HepG2 (cell line): ENCODE measurements around the gene CASP4. TPM values are rescaled to one million over a fixed set of nuclear protein-coding genes. Genes with fewer than 3 reads are reported as not detected.

Experiments used
- ARID4A ChIP-seq: sonication (generic); formaldehyde crosslinking; IDR thresholded peaks from 2 replicates; pipeline ENCODE4 v1.5.0; 2020; ENCODE audit warnings: mild to moderate bottlenecking, missing genetic modification reagents, borderline replicate concordance
- EHMT2 ChIP-seq: fragments of 200-600 bp; sonication (generic); IDR thresholded peaks from 2 replicates; pipeline ENCODE4 v1.7.0; 2017; ENCODE audit warnings: antibody characterized with exemption, low read depth, low read length, borderline replicate concordance
- GATAD2A ChIP-seq: IDR thresholded peaks from 2 replicates; pipeline ENCODE4 v1.6.1; 2016
- NCOA2 ChIP-seq: sonication (generic); formaldehyde crosslinking; IDR thresholded peaks from 2 replicates; pipeline ENCODE4 v1.8.0; 2022; ENCODE audit warnings: inconsistent platforms
- PRDM10 ChIP-seq: sonication (generic); formaldehyde crosslinking; IDR thresholded peaks from 2 replicates; pipeline ENCODE4 v1.4.0; 2020; ENCODE audit warnings: low read depth, missing genetic modification reagents
- ZNF142 ChIP-seq: sonication (generic); formaldehyde crosslinking; IDR thresholded peaks from 2 replicates; pipeline ENCODE4 v1.4.0; 2020; ENCODE audit warnings: missing genetic modification reagents
- ZNF160 ChIP-seq: sonication (generic); formaldehyde crosslinking; IDR thresholded peaks from 2 replicates; pipeline ENCODE4 v1.8.0; 2022; ENCODE audit warnings: mild to moderate bottlenecking, inconsistent platforms, missing genetic modification reagents
- ZNF512 ChIP-seq: sonication (generic); formaldehyde crosslinking; IDR thresholded peaks from 2 replicates; pipeline ENCODE4 v1.4.0; 2020; ENCODE audit warnings: mild to moderate bottlenecking, missing genetic modification reagents
- ZNF839 ChIP-seq: sonication (generic); formaldehyde crosslinking; IDR thresholded peaks from 2 replicates; pipeline ENCODE4 v1.4.0; 2020; ENCODE audit warnings: missing genetic modification reagents, mild to moderate bottlenecking, borderline replicate concordance
- ZNF883 ChIP-seq: sonication (generic); formaldehyde crosslinking; IDR thresholded peaks from 2 replicates; pipeline ENCODE4 v1.5.1; 2020; ENCODE audit warnings: mild to moderate bottlenecking, missing genetic modification reagents; ENCODE audit errors: not compliant biosample characterization
- ZSCAN29 ChIP-seq: sonication (generic); formaldehyde crosslinking; conservative IDR thresholded peaks from 2 replicates; pipeline ENCODE4 v1.4.0; 2020; ENCODE audit warnings: mild to moderate bottlenecking, missing genetic modification reagents
- polyA plus RNA-seq, 8 experiments: library from polyadenylated mRNA; depleted of rRNA in 3 of 8; stranded (reverse) in 7 of 8; unstranded in 1 of 8; fragments of >200 nt; fragmentation: Illumina TruSeq in 4 of 8; extraction: Trizol in 4 of 8; gene quantifications; 2 replicates each; pipeline versions ENCODE4 v1.2.1 to v1.2.3, GENCODE V29; 2011 to 2016; ENCODE audit warnings: low read depth in 4 of 8, missing spikeins in 1 of 8, mixed read lengths in 1 of 8; ENCODE audit not compliant: insufficient read depth in 1 of 8
- total RNA-seq, 5 experiments: library from RNA; depleted of rRNA; stranded (reverse); fragments of >200 nt; fragmentation: Illumina TruSeq; extraction: Trizol; gene quantifications; 2 replicates each; pipeline ENCODE4 v1.2.3, GENCODE V29; 2016; ENCODE audit warnings: low read depth in 1 of 5
- TF ChIP-seq, protein P1 (sequence below), 2 experiments: fragments of 450-650 bp in 1 of 2; sonication (generic) in 1 of 2; formaldehyde crosslinking; IDR thresholded peaks; 2 replicates each; pipeline versions ENCODE4 v1.5.0 to v1.8.0; 2020 to 2022; ENCODE audit warnings: mild to moderate bottlenecking in 1 of 2, missing genetic modification reagents in 1 of 2

Gene CASP4
- total and polyA plus RNA-seq, 2 of the 13 experiments (the other 11 are each of a cell fraction or from before 2014, with no cell fraction given) = 56.4 to 69.8 TPM

DNA sequence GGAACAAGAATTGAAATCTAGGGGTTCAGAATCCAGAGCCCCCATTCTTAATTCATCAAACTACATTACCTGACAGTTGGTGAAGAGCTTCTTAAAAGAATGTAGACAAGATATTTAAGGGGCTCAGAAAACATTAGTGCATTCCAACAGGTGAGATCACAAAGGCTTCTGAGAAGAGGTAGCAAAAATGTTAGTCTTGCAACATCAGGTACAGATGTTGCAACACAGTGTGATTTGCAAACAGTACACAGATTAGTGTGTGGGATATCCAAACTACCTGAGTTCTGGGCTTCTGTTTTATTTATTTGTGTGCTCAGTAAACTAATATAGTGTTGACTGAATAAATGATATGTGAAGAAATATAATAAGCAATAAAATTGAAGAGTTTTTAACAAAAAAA lies 11.8 kb downstream of the CASP4 start (continued):
- no peak for TF ChIP-seq ZNF142 (CRISPR knock-in tag)
- no peak for TF ChIP-seq ARID4A (CRISPR knock-in tag)
- no peak for TF ChIP-seq ZNF883 (CRISPR knock-in tag)
- TF ChIP-seq ZNF839 (CRISPR knock-in tag) = no peak
- no peak for TF ChIP-seq ZNF160 (CRISPR knock-in tag)
- no peak for TF ChIP-seq ZSCAN29 (CRISPR knock-in tag)
- peak; percentile 69 for TF ChIP-seq NCOA2 (CRISPR knock-in tag)
- peak; percentile 93 for TF ChIP-seq GATAD2A
- no peak for TF ChIP-seq PRDM10
- TF ChIP-seq, protein P1, sequence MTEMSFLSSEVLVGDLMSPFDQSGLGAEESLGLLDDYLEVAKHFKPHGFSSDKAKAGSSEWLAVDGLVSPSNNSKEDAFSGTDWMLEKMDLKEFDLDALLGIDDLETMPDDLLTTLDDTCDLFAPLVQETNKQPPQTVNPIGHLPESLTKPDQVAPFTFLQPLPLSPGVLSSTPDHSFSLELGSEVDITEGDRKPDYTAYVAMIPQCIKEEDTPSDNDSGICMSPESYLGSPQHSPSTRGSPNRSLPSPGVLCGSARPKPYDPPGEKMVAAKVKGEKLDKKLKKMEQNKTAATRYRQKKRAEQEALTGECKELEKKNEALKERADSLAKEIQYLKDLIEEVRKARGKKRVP (CRISPR knock-in tag; IDR thresholded peaks at IDR 0.05) = peak in 1 of 2 experiments; percentile 93; a peak in 2 of 4 replicates
- TF ChIP-seq ZNF512 (CRISPR knock-in tag) = no peak
- no peak for TF ChIP-seq EHMT2
